ENCODE measurements around the gene ACKR3.

Gene ACKR3

DNA sequence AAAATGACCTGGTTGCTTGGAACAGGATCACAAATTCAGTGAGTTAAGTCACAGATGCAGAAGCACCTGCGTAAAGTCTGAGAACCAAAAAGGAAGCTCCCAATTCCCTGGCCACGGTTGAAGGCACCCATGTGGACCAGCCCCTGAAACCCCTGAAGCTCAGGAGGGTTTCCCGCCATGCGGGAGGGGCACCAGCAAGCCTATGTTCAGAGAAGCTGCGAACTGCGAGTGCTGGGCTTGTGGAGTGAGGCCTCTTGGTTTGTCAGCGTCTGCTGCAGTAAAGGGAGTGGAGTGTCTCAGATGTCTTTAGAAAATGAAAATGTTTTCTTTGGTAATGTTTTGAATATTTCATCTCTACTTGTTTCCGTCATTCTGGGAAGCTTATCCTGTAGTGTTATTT is 16.1 kb upstream of the ACKR3 start:
- Histone ChIP-seq H3K36me3 (ENCODE audit: insufficient read depth, low read length) (no peaks in the 10 kb centered on the region), H3K4me2 (ENCODE audit: low read depth, low read length, poor library complexity, severe bottlenecking) (no peak overlapping the region), H3K4me3 (ENCODE audit: low read length, poor library complexity, severe bottlenecking) (no peak overlapping the region), H3K4me1 (ENCODE audit: insufficient read depth, low read length, poor library complexity, severe bottlenecking) (peaks cover 71% of the 10 kb centered on the region), H3K9me2 (replicated peaks; ENCODE audit: low read depth, low read length) (no peaks in the 10 kb centered on the region), H3F3A (ENCODE audit: low read depth) (no peaks in the 10 kb centered on the region), H2AFZ (ENCODE audit: low read length) (no peak overlapping the region), H3K27me3 (ENCODE audit: insufficient read depth, low read length, poor library complexity, severe bottlenecking) (no peaks in the 10 kb centered on the region), H3K9ac (ENCODE audit: low read depth, low read length, poor library complexity, severe bottlenecking) (no peak overlapping the region), H3K9me3 (ENCODE audit: insufficient read depth, low read depth, low read length) (peaks cover 15% of the 10 kb centered on the region; the same call in 1 of the 2 replicates), H3K79me2 (ENCODE audit: insufficient read depth, low read length) (peaks cover 22% of the 10 kb centered on the region), H4K20me1 (ENCODE audit: insufficient read depth, low read length, poor library complexity, severe bottlenecking) (no peaks in the 10 kb centered on the region)
- no peak for TF ChIP-seq EZH2phosphoT487 (IDR thresholded peaks at IDR 0.05; ENCODE audit: borderline replicate concordance)
- TF ChIP-seq, protein P1, sequence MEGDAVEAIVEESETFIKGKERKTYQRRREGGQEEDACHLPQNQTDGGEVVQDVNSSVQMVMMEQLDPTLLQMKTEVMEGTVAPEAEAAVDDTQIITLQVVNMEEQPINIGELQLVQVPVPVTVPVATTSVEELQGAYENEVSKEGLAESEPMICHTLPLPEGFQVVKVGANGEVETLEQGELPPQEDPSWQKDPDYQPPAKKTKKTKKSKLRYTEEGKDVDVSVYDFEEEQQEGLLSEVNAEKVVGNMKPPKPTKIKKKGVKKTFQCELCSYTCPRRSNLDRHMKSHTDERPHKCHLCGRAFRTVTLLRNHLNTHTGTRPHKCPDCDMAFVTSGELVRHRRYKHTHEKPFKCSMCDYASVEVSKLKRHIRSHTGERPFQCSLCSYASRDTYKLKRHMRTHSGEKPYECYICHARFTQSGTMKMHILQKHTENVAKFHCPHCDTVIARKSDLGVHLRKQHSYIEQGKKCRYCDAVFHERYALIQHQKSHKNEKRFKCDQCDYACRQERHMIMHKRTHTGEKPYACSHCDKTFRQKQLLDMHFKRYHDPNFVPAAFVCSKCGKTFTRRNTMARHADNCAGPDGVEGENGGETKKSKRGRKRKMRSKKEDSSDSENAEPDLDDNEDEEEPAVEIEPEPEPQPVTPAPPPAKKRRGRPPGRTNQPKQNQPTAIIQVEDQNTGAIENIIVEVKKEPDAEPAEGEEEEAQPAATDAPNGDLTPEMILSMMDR (conservative IDR thresholded peaks at IDR 0.05; ENCODE audit: low read length) = no peak

DNA sequence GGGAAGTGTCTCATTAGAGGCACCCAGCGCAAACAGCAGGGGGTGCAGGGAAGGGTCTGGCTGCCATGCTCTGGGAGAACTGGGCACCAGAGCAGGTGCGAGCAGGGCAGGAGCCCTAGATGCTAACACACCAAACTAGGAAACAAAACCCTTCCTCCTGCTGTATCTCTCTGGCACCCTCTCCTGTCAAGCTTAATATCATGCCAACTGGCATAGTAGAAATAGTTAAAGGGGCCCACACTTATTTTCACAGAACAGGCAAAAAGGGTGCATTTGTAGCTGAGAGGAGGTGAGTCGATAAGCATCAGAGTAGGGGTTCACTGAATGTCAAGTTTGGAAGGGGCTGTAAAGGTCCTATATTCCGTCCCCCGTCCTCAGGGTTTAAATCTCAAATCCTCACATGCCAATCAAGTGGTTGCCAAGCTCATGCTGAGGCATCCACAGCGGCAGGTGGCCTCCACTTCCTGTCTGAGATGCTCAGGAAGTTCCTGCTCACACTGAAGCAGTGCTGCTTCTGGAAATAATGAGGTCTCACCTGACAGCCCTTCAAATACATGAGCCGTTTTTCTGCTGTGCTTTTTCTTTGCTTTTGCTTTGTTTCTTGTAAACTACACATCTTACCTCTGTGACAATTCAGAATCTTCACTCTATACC is 14.9 kb upstream of the ACKR3 start:
- Histone ChIP-seq H3K36me3 (ENCODE audit: insufficient read depth, low read length) (no peaks in the 10 kb centered on the region), H3K79me2 (ENCODE audit: insufficient read depth, low read length) (peaks cover 12% of the 10 kb centered on the region), H2AFZ (ENCODE audit: low read length) (no peak overlapping the region), H3K27me3 (ENCODE audit: insufficient read depth, low read length, poor library complexity, severe bottlenecking) (no peaks in the 10 kb centered on the region), H3K9ac (ENCODE audit: low read depth, low read length, poor library complexity, severe bottlenecking) (no peak overlapping the region), H3K4me3 (ENCODE audit: low read length, poor library complexity, severe bottlenecking) (peak overlapping the region; percentile 0), H4K20me1 (ENCODE audit: insufficient read depth, low read length, poor library complexity, severe bottlenecking) (no peaks in the 10 kb centered on the region), H3F3A (ENCODE audit: low read depth) (no peaks in the 10 kb centered on the region), H3K9me2 (replicated peaks; ENCODE audit: low read depth, low read length) (no peaks in the 10 kb centered on the region), H3K9me3 (ENCODE audit: insufficient read depth, low read depth, low read length) (peaks cover 15% of the 10 kb centered on the region; the same call in 1 of the 2 replicates), H3K4me1 (ENCODE audit: insufficient read depth, low read length, poor library complexity, severe bottlenecking) (peaks cover 68% of the 10 kb centered on the region), H3K4me2 (ENCODE audit: low read depth, low read length, poor library complexity, severe bottlenecking) (peak overlapping the region; percentile 40)
- TF ChIP-seq EZH2phosphoT487 (IDR thresholded peaks at IDR 0.05; ENCODE audit: borderline replicate concordance) = no peak
- TF ChIP-seq, protein P1 (conservative IDR thresholded peaks at IDR 0.05; ENCODE audit: low read length) = peak; percentile 51

DNA sequence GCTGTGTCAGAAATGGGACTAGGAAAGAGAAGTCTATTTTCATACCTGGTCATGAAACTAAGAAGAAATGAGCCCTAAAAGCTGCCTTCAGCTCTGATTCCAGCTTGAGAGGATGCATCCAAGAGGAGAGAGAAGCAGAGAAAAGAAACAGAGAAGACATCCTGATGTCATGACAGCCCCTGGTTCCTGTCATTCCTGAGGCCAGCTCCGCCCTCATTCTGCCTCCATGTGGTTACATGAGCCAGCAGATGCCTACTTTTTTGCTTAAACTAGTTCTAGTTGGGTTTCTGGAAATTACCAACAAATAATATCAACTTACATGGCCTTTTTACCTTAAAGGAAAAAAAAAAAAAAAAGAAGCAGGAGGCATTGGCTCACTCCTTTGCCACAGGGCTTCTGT is 14.1 kb upstream of the ACKR3 start:
- peak overlapping the region; percentile 40 for H3K4me2 ChIP-seq (ENCODE audit: low read depth, low read length, poor library complexity, severe bottlenecking)
- H3K27me3 ChIP-seq (ENCODE audit: insufficient read depth, low read length, poor library complexity, severe bottlenecking) = no peaks in the 10 kb centered on the region
- H3K4me1 ChIP-seq (ENCODE audit: insufficient read depth, low read length, poor library complexity, severe bottlenecking) = peaks cover 60% of the 10 kb centered on the region
- H3F3A ChIP-seq (ENCODE audit: low read depth) = no peaks in the 10 kb centered on the region
- H3K9me3 ChIP-seq (ENCODE audit: insufficient read depth, low read depth, low read length) = peaks cover 15% of the 10 kb centered on the region; the same call in 1 of the 2 replicates
- TF ChIP-seq, protein P1 (conservative IDR thresholded peaks at IDR 0.05; ENCODE audit: low read length) = no peak
- no peak for TF ChIP-seq EZH2phosphoT487 (IDR thresholded peaks at IDR 0.05; ENCODE audit: borderline replicate concordance)
- no peaks in the 10 kb centered on the region for H4K20me1 ChIP-seq (ENCODE audit: insufficient read depth, low read length, poor library complexity, severe bottlenecking)
- peak overlapping the region; percentile 1 for H3K9ac ChIP-seq (ENCODE audit: low read depth, low read length, poor library complexity, severe bottlenecking)
- H3K9me2 ChIP-seq (replicated peaks; ENCODE audit: low read depth, low read length) = no peaks in the 10 kb centered on the region
- no peaks in the 10 kb centered on the region for H3K36me3 ChIP-seq (ENCODE audit: insufficient read depth, low read length)
- H3K79me2 ChIP-seq (ENCODE audit: insufficient read depth, low read length) = peaks cover 5% of the 10 kb centered on the region; the same call in 1 of the 2 replicates
- peak overlapping the region; percentile 0 for H3K4me3 ChIP-seq (ENCODE audit: low read length, poor library complexity, severe bottlenecking)
- H2AFZ ChIP-seq (ENCODE audit: low read length) = no peak overlapping the region
